ENCODE measurements around the gene TRIM17. TPM values are rescaled to one million over a fixed set of nuclear protein-coding genes. Genes with fewer than 3 reads are reported as not detected.
A peak's percentile ranks its signal among the peaks of the same experiment; 100 is the strongest.

The TRIM17 gene
- total RNA-seq, 1 donor from 2014 or later, result 2.9 TPM

- no peaks in the 10 kb centered on the region for H3K79me2 ChIP-seq (ENCODE audit: low read depth)
- no peak overlapping the region for H3K9ac ChIP-seq
- H4K20me1 ChIP-seq (ENCODE audit: low read depth), result peaks cover 16% of the 10 kb centered on the region
- H3K4me2 ChIP-seq, result no peak overlapping the region
- Mint-ChIP-seq H3K4me3 (no peak overlapping the region), H3K27ac (no peak overlapping the region), H3K36me3 (no peaks in the 10 kb centered on the region), H3K4me1 (peaks cover 5% of the 10 kb centered on the region), H3K27me3 (ENCODE audit: insufficient read depth, low read depth) (peaks cover 9% of the 10 kb centered on the region), H3K9me3 (no peaks in the 10 kb centered on the region)
- H3K27me3 ChIP-seq, result peaks cover 32% of the 10 kb centered on the region
- DNase-seq (ENCODE audit: low spot score), result no peak
- TF ChIP-seq EZH2 (IDR thresholded peaks at IDR 0.05) (no peak), EZH2phosphoT487 (IDR thresholded peaks at IDR 0.05) (no peak)
- no peak overlapping the region for H3K27ac ChIP-seq
- H3K4me1 ChIP-seq, result peaks cover 5% of the 10 kb centered on the region
- no peak overlapping the region for H2AFZ ChIP-seq (replicated peaks)
- no peaks in the 10 kb centered on the region for H3F3A ChIP-seq (ENCODE audit: low read depth)
- no peak overlapping the region for H3K4me3 ChIP-seq
- H3K9me3 ChIP-seq (ENCODE audit: low read depth), result no peaks in the 10 kb centered on the region
- H3K36me3 ChIP-seq, result no peaks in the 10 kb centered on the region
These were observed 40.9 kb downstream of the TRIM17 start for GRCh38 chr1:228375578-228376261.

- H4K20me1 ChIP-seq (ENCODE audit: low read depth), result peaks cover 16% of the 10 kb centered on the region
- H3K9ac ChIP-seq, result no peak overlapping the region
- H3K36me3 Mint-ChIP-seq, result no peaks in the 10 kb centered on the region
- no peak overlapping the region for H3K27ac Mint-ChIP-seq
- TF ChIP-seq EZH2 (IDR thresholded peaks at IDR 0.05), result no peak
- no peak for TF ChIP-seq CTCF (IDR thresholded peaks at IDR 0.05)
- TF ChIP-seq EZH2phosphoT487 (IDR thresholded peaks at IDR 0.05), result no peak
- H3K27ac ChIP-seq, result no peak overlapping the region
- peaks cover 24% of the 10 kb centered on the region for H3K27me3 ChIP-seq
- H3K27me3 Mint-ChIP-seq (ENCODE audit: insufficient read depth, low read depth), result peaks cover 9% of the 10 kb centered on the region
- H3K4me1 Mint-ChIP-seq, result peaks cover 5% of the 10 kb centered on the region
- DNase-seq (ENCODE audit: low spot score), result no peak
- H3F3A ChIP-seq (ENCODE audit: low read depth), result no peaks in the 10 kb centered on the region
- no peak overlapping the region for H2AFZ ChIP-seq (replicated peaks)
- H3K4me2 ChIP-seq, result no peak overlapping the region
- H3K9me3 Mint-ChIP-seq, result no peaks in the 10 kb centered on the region
- H3K9me3 ChIP-seq (ENCODE audit: low read depth), result no peaks in the 10 kb centered on the region
- no peak overlapping the region for H3K4me3 ChIP-seq
- no peaks in the 10 kb centered on the region for H3K79me2 ChIP-seq (ENCODE audit: low read depth)
- peak overlapping the region; percentile 52 for H3K4me3 Mint-ChIP-seq
- H3K4me1 ChIP-seq, result peaks cover 5% of the 10 kb centered on the region
- no peaks in the 10 kb centered on the region for H3K36me3 ChIP-seq
These were observed 41.7 kb downstream of the TRIM17 start for GRCh38 chr1:228374711-228375577.

DNA sequence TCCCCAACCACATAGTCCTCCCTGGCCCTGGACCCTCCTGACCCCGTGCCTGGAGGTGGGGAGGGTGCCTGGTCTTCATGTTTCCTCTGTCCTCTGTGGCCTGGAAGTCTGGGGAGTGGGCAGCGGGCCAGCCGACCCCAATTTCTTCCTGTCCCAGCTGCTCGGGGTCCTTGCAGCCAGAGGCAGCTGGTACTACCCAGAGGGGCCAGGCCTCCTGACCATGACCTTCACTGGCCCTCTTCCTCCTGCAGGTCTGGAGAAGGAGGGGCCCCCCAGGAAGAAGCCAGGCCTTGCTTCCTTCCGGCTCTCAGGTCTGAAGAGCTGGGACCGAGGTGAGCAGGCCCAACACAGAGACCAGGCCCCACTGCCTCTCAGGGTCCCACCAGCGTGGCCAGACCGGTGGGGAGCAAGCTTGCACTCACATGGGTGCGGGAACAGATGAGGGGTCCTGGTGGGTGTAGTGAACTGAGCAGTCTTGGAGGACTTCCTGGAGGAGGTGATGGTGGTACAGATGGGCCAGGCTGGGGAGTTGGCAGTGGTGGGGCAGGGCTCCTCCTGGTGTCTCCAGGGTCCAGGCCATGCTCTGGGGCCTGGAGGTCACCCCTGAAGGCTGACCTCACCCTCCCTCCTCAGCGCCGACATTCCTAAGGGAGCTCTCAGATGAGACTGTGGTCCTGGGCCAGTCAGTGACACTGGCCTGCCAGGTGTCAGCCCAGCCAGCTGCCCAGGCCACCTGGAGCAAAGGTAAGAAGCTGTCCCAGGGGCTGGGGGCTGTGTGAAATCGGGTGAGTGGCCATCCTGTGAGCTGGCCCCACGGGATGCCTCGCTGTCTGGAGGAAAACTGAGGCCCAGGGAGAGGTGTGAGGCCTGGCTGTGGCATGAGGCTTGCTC lies 42.7 kb downstream of the TRIM17 start:
- H3K4me2 ChIP-seq, result no peak overlapping the region
- peaks cover 6% of the 10 kb centered on the region for H3K27me3 Mint-ChIP-seq (ENCODE audit: insufficient read depth, low read depth)
- no peak overlapping the region for H3K4me3 ChIP-seq
- H3F3A ChIP-seq (ENCODE audit: low read depth), result no peaks in the 10 kb centered on the region
- no peak overlapping the region for H3K27ac Mint-ChIP-seq
- no peaks in the 10 kb centered on the region for H3K36me3 ChIP-seq
- no peak overlapping the region for H2AFZ ChIP-seq (replicated peaks)
- no peak for TF ChIP-seq EZH2phosphoT487 (IDR thresholded peaks at IDR 0.05)
- no peak for TF ChIP-seq CTCF (IDR thresholded peaks at IDR 0.05)
- no peak for TF ChIP-seq EZH2 (IDR thresholded peaks at IDR 0.05)
- H3K4me1 ChIP-seq, result no peaks in the 10 kb centered on the region
- H3K27ac ChIP-seq, result no peak overlapping the region
- peaks cover 14% of the 10 kb centered on the region for H3K27me3 ChIP-seq
- H3K36me3 Mint-ChIP-seq, result no peaks in the 10 kb centered on the region
- H3K4me3 Mint-ChIP-seq, result no peak overlapping the region
- no peaks in the 10 kb centered on the region for H3K79me2 ChIP-seq (ENCODE audit: low read depth)
- no peak overlapping the region for H3K9ac ChIP-seq
- H3K9me3 ChIP-seq (ENCODE audit: low read depth), result no peaks in the 10 kb centered on the region
- peaks cover 1% of the 10 kb centered on the region for H3K4me1 Mint-ChIP-seq
- DNase-seq (ENCODE audit: low spot score), result no peak
- peaks cover 7% of the 10 kb centered on the region for H4K20me1 ChIP-seq (ENCODE audit: low read depth)
- H3K9me3 Mint-ChIP-seq, result no peaks in the 10 kb centered on the region
